ENCODE results near the gene EPS8.

- TF ChIP-seq POLR2A (IDR thresholded peaks at IDR 0.05) (no peak), POLR2AphosphoS5 (IDR thresholded peaks at IDR 0.05; ENCODE audit: insufficient read depth in 1 of 2, low read depth in 1 of 2) (no peak)
These were observed 71.1 kb downstream of the EPS8 start for GRCh38 chr12:15717940-15718567.

Data from vagina (tissue), 2 donors.